NCI-H510A (cell line): ENCODE measurements around the gene FOXO6.

Experiments
- DNase-seq: peaks from one replicate; lab custom pipeline; 2025; lab: John Stamatoyannopoulos, UW

The FOXO6 gene

DNA sequence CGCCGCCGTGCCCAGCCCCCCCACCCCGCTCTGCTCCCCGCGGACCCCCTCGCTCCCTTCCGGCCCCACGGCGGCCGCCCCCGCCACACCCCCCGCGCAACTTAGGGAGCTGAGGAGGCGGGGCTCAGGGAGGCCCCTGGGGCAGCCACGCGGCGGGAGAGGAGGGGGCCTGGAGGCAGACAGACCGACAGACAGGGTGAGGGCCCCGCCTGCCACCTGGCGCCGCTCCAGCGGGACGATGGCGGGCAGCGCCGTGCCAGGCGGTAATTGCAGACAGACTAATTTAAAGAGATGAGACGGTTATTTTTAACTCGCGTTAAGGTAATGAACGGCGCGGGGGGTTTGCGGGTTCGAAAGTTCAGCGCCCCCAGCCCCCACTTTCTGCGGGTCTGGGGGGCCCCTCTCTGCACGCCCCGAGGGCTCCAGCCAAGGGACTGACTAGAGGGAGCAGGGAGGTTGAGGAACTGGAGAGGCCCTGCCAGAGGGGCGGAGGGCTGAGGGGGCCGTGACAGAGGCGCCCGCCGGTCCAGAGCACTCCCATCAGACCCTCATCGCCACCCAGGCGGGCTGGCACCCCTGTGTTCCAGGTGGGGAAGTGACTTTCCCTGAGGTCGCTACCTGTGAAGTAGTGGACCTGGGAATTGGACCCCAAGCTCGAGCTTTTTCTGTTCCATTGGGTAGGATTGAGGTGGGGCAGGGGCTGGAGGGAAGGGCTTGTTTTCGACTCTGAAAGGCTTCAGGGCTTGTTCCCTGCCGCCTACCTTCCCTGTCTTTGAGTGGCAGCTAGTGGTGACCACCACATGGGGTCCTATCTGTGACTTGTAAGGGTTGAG is 5.4 kb downstream of the FOXO6 start:
- DNase-seq = peak; percentile 76

- DNase-seq = no peak
These were observed 6.0 kb downstream of the FOXO6 start for GRCh38 chr1:41367288-41367642.

GRCh38 chr1:41368366-41368765 is 7.1 kb downstream of the FOXO6 start:
- DNase-seq = no peak

- DNase-seq = no peak
These were observed 7.6 kb downstream of the FOXO6 start for GRCh38 chr1:41368801-41369200.

- DNase-seq = no peak
These were observed 8.3 kb downstream of the FOXO6 start for GRCh38 chr1:41369531-41369930.

GRCh38 chr1:41370225-41370624 is 9.0 kb downstream of the FOXO6 start:
- no peak for DNase-seq

DNA sequence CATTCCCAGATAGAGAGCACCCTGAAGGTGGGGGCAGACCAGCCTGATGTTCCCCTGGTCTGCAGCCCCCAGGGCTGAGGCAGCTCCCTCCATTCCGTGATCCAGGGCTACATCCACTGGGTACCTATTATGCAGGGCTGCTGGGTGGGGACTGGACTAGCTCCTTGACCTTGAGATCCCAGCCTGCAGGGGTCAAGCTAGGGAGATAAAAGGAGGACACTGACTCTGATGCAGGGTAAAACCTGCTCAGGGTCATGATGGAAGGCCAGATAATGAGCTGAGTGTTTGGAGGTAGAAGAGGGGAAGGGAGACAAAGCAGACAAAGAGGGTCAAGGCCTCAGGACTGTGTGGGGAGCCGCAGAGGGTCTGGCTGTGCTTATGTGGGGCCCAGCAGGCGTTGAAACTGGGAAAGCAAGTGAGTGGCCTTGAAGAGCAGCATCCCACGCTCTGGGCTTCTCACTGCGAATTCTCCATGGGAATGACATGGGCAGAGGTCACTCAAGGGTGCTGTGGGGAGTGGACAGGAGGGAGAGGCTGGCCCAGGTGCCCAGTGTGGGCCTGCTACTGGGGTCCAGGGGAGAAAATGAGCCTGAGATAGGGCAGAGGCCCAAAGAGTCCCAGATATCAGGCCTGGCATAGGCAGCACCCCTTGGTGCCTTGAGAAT is 9.7 kb downstream of the FOXO6 start:
- DNase-seq = no peak

- DNase-seq = peak; percentile 100
These were observed 10.7 kb downstream of the FOXO6 start for GRCh38 chr1:41371630-41372599.

- DNase-seq = no peak
These were observed 11.4 kb downstream of the FOXO6 start for GRCh38 chr1:41372600-41372993.

DNA sequence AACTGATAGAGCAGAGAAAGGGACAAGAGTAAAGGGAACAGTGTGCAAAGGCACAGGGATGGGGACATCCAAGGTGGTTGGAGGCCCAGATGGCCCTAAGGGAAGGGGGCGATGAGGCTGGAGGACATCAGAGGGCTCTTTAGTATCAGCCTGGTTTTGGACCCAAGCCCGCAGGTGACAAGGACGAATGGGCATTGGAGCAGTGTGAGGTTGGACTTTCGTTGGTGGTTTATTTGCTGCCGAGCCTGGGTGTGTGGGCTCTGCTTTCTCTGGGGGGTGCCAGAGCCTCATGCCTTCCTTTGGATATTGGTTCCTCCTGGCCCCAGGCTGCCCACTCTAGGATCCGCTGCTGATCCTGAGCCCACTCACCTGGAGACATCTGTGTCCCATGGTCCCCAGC is 12.1 kb downstream of the FOXO6 start:
- no peak for DNase-seq

GRCh38 chr1:41374711-41375110 is 13.5 kb downstream of the FOXO6 start:
- no peak for DNase-seq

DNA sequence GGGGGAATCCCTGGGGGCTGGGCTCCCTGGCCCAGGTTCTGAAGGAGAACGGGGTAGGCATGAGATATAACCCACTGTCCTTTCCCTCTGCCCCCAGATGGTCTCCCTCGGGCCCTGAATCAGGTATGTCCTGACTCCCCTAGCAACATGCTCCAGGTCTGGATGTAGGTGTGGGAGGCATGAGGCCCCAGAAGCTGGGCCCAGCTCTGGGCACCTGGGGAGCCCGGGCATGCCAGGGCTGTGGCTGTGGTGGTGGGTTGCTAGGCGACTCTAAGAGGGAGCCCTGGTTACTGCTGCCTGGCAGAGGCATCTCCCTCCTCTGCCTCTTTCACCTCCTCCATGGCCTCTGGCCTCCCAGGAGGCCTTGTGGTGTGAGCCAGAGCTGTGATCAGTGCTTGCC is 16.2 kb downstream of the FOXO6 start:
- DNase-seq = peak; percentile 68

DNA sequence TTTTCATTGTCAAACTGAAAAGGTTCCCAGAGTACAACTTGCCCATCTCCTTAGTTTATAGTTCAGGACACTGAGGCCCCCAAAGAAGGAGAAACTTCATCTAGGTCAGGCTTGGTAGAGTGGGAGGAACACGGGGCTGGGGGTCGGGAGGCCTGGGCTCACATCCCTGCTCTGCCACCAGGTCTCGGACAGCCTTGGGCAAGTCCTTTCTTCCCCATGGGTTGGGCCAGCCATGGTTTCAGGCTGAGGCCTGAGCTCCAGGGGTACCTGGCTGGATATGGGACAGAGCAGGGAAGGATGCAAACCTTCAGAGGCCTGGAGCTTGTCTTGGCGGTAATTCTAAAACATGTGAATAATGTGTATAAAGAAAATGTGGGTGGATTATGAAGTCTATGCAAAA is 17.0 kb downstream of the FOXO6 start:
- no peak for DNase-seq

- peak; percentile 77 for DNase-seq
These were observed 17.9 kb downstream of the FOXO6 start for GRCh38 chr1:41378999-41379737.

GRCh38 chr1:41379738-41380130 is 18.5 kb downstream of the FOXO6 start:
- DNase-seq = peak; percentile 88

DNA sequence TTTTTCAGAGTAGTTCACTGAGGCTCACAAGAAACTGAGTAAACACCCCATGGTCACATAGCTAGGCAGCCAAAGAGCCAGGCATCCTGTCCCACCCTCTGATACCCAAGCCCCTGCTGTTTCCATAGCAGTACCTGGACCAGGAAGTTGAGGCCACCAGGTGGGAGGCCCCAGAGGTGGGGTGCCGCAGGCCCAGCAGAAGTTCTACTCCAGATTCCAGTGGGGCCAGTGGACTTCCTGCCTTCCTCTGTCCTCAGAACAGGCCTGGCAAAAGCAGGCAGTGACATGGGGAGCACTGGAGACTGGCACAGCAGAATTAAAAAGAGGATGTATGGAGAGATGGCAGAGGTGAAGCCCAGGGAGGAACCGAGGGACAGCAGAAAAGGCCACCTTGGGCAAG is 19.0 kb downstream of the FOXO6 start:
- peak; percentile 71 for DNase-seq

DNA sequence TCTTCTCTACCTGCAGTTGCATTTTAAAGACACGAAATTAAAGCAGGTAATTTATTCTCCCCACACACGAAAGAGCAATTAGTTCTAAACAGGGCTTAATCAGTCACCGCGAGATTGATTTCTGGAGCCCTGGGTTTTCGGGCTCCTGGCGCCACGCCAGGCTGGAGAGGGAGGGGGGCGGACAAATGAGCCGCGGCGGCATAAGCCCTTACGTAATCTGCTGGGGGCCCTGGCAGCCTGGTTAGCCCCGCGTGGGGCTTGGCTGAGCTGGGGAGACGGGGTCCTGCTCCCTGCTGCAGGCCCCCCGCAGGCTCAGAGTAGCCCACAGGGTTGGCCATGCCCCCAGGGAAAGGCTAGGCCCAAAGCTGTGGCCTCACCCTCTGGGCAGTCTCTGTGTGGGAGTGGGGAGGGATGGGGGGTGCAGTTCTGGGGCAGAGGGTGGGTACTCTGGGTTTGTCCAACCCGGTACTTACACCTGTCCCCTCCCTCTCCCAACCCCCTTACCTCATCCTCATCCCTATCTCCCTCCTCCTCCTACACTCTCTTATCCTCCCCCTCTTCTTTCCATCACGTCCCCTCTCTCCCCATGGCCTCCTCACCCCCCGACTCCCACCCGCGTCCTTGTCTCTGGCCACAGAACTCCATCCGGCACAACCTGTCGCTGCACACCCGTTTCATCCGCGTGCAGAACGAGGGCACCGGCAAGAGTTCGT is 19.9 kb downstream of the FOXO6 start:
- peak; percentile 98 for DNase-seq

- DNase-seq = peak; percentile 64
These were observed 20.7 kb downstream of the FOXO6 start for GRCh38 chr1:41381692-41382479.

GRCh38 chr1:41382480-41383090 is 21.4 kb downstream of the FOXO6 start:
- peak; percentile 78 for DNase-seq
